Upper lobe of left lung (tissue), 4 donors: ENCODE measurements around the gene WDR3.

ENCODE experiments used
- POLR2A ChIP-seq, 4 donors: fragments of 450-650 bp; IDR thresholded peaks; one replicate each; pipeline ENCODE4 v1.5.1; 2016 to 2017; ENCODE audit warnings: antibody characterized with exemption in 4 of 4, mild to moderate bottlenecking in 2 of 4
- TF ChIP-seq, protein P1 (sequence below), 6 experiments: fragments of 450-650 bp in 4 of 6; fragments of 200-600 bp in 2 of 6; sonication (generic) in 2 of 6; IDR thresholded peaks; one replicate each; pipeline ENCODE4 v1.5.1; 2016 to 2019; ENCODE audit warnings: antibody characterized with exemption in 6 of 6

GRCh38 chr1:117976381-117976780 is 46.8 kb downstream of the WDR3 start:
- TF ChIP-seq, protein P1, sequence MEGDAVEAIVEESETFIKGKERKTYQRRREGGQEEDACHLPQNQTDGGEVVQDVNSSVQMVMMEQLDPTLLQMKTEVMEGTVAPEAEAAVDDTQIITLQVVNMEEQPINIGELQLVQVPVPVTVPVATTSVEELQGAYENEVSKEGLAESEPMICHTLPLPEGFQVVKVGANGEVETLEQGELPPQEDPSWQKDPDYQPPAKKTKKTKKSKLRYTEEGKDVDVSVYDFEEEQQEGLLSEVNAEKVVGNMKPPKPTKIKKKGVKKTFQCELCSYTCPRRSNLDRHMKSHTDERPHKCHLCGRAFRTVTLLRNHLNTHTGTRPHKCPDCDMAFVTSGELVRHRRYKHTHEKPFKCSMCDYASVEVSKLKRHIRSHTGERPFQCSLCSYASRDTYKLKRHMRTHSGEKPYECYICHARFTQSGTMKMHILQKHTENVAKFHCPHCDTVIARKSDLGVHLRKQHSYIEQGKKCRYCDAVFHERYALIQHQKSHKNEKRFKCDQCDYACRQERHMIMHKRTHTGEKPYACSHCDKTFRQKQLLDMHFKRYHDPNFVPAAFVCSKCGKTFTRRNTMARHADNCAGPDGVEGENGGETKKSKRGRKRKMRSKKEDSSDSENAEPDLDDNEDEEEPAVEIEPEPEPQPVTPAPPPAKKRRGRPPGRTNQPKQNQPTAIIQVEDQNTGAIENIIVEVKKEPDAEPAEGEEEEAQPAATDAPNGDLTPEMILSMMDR (IDR thresholded peaks at IDR 0.05), result no peak
- TF ChIP-seq POLR2A (IDR thresholded peaks at IDR 0.05), result no peak
